DOHH2 (cell line): ENCODE data around the gene ADCY5.

ENCODE experiments used
- H3F3A ChIP-seq: fragments of 200-600 bp; sonication (generic), shearing (Covaris generic); 2 replicates; pipeline ENCODE4 v1.6.0; 2016; ENCODE audit warnings: antibody characterized with exemption, mild to moderate bottlenecking; ENCODE audit not compliant: control insufficient read depth, insufficient read depth
- H3K27ac ChIP-seq: fragments of 200-600 bp; sonication (generic); 2 replicates; pipeline ENCODE4 v1.5.1; 2014; ENCODE audit warnings: low read depth, mild to moderate bottlenecking, low read length, moderate library complexity
- H3K27me3 ChIP-seq: fragments of 200-600 bp; sonication (generic); 2 replicates; pipeline ENCODE4 v1.6.1; 2014; ENCODE audit warnings: mild to moderate bottlenecking, low read length, mixed read lengths; ENCODE audit not compliant: control insufficient read depth
- H3K36me3 ChIP-seq: fragments of 200-600 bp; sonication (generic); 2 replicates; pipeline ENCODE4 v1.6.1; 2014; ENCODE audit warnings: mild to moderate bottlenecking, low read length, moderate library complexity, mixed read lengths; ENCODE audit not compliant: control insufficient read depth
- H3K4me1 ChIP-seq: fragments of 200-600 bp; sonication (generic); 2 replicates; pipeline ENCODE4 v1.6.1; 2014; ENCODE audit warnings: mild to moderate bottlenecking, low read length, mixed read lengths; ENCODE audit not compliant: control insufficient read depth
- H3K4me2 ChIP-seq: fragments of 200-600 bp; sonication (generic); 2 replicates; pipeline ENCODE4 v1.6.0; 2014; ENCODE audit warnings: mild to moderate bottlenecking, low read length, moderate library complexity
- H3K4me3 ChIP-seq: fragments of 200-600 bp; sonication (generic); 2 replicates; pipeline ENCODE4 v1.5.1; 2014; ENCODE audit warnings: mild to moderate bottlenecking, low read length, mixed read lengths
- H3K79me2 ChIP-seq: fragments of 200-600 bp; sonication (generic); 2 replicates; pipeline ENCODE4 v1.6.1; 2014; ENCODE audit warnings: mild to moderate bottlenecking, low read length, mixed read lengths; ENCODE audit not compliant: control insufficient read depth
- H3K9me2 ChIP-seq: fragments of 200-600 bp; sonication (generic); replicated peaks from 2 replicates; pipeline ENCODE4 v1.6.1; 2014; ENCODE audit warnings: mild to moderate bottlenecking, low read length, mixed read lengths; ENCODE audit not compliant: control insufficient read depth
- H3K9me3 ChIP-seq: fragments of 200-600 bp; sonication (generic); 2 replicates; pipeline ENCODE4 v1.6.1; 2014; ENCODE audit warnings: antibody characterized with exemption, low read length, mixed read lengths; ENCODE audit not compliant: control insufficient read depth, insufficient read depth
- H4K20me1 ChIP-seq: fragments of 200-600 bp; sonication (generic); 2 replicates; pipeline ENCODE4 v1.6.0; 2014; ENCODE audit warnings: low read depth, mild to moderate bottlenecking, antibody characterized with exemption, low read length, moderate library complexity; ENCODE audit not compliant: control insufficient read depth, insufficient read depth
- EZH2phosphoT487 ChIP-seq: fragments of 200-600 bp; sonication (generic); IDR thresholded peaks from 2 replicates; pipeline ENCODE4 v1.6.1; 2017; ENCODE audit warnings: borderline replicate concordance, mild to moderate bottlenecking, antibody characterized with exemption, low read length, moderate library complexity, mixed read lengths
- TF ChIP-seq, protein P1 (sequence below): fragments of 200-600 bp; sonication (generic); IDR thresholded peaks from one replicate; pipeline ENCODE4 v1.5.1; 2014; ENCODE audit warnings: antibody characterized with exemption, mild to moderate bottlenecking, low read depth, low read length; ENCODE audit not compliant: poor library complexity, severe bottlenecking

The ADCY5 gene

DNA sequence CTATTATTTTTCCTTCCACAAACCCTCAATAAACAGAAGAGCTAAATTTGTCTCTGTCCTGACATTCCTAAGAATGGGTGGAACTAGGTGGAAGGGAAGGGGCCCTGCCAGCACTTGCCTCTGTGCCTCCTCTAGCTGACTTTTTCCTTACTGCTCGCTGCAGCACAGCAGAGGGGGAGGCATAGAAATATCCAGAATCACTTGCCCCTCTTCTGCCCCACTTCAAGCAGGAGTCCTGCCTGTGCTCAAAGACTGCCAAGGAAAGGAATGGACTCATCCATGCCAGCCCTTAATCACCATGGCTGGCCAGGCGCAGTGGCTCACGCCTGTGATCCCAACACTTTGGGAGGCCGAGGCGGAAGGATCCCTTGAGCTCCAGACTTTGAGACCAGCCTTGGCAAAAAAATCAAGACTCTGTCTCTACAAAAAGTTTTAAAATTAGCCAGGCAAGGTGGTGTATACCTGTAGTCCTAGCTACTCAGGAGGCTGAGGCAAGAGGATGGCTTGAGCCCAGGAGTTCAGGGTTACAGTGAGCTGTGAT is 51.8 kb downstream of the ADCY5 start:
- Histone ChIP-seq H3K9me2 (no peaks in the 10 kb centered on the region), H3K9me3 (no peaks in the 10 kb centered on the region), H3F3A (no peaks in the 10 kb centered on the region), H3K27me3 (peaks cover 21% of the 10 kb centered on the region; the same call in 1 of the 2 replicates), H3K27ac (no peak overlapping the region), H3K4me1 (no peaks in the 10 kb centered on the region), H3K4me2 (no peak overlapping the region), H3K4me3 (no peak overlapping the region), H4K20me1 (no peaks in the 10 kb centered on the region), H3K36me3 (no peaks in the 10 kb centered on the region), H3K79me2 (no peaks in the 10 kb centered on the region)
- TF ChIP-seq EZH2phosphoT487, result no peak
- TF ChIP-seq, protein P1, sequence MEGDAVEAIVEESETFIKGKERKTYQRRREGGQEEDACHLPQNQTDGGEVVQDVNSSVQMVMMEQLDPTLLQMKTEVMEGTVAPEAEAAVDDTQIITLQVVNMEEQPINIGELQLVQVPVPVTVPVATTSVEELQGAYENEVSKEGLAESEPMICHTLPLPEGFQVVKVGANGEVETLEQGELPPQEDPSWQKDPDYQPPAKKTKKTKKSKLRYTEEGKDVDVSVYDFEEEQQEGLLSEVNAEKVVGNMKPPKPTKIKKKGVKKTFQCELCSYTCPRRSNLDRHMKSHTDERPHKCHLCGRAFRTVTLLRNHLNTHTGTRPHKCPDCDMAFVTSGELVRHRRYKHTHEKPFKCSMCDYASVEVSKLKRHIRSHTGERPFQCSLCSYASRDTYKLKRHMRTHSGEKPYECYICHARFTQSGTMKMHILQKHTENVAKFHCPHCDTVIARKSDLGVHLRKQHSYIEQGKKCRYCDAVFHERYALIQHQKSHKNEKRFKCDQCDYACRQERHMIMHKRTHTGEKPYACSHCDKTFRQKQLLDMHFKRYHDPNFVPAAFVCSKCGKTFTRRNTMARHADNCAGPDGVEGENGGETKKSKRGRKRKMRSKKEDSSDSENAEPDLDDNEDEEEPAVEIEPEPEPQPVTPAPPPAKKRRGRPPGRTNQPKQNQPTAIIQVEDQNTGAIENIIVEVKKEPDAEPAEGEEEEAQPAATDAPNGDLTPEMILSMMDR, result no peak

GRCh38 chr3:123396171-123397049 is 52.5 kb downstream of the ADCY5 start:
- no peak overlapping the region for H3K4me2 ChIP-seq
- no peaks in the 10 kb centered on the region for H3K4me1 ChIP-seq
- H4K20me1 ChIP-seq, result no peaks in the 10 kb centered on the region
- H3K9me2 ChIP-seq, result no peaks in the 10 kb centered on the region
- H3K4me3 ChIP-seq, result no peak overlapping the region
- H3K9me3 ChIP-seq, result no peaks in the 10 kb centered on the region
- no peaks in the 10 kb centered on the region for H3K36me3 ChIP-seq
- H3K27ac ChIP-seq, result no peak overlapping the region
- H3F3A ChIP-seq, result no peaks in the 10 kb centered on the region
- TF ChIP-seq, protein P1, result no peak
- TF ChIP-seq EZH2phosphoT487, result no peak
- H3K27me3 ChIP-seq, result peaks cover 18% of the 10 kb centered on the region; the same call in 1 of the 2 replicates
- H3K79me2 ChIP-seq, result no peaks in the 10 kb centered on the region

GRCh38 chr3:123395235-123395634 is 53.7 kb downstream of the ADCY5 start:
- no peak overlapping the region for H3K27ac ChIP-seq
- H3K79me2 ChIP-seq, result no peaks in the 10 kb centered on the region
- no peaks in the 10 kb centered on the region for H3K4me1 ChIP-seq
- no peaks in the 10 kb centered on the region for H3K36me3 ChIP-seq
- no peak overlapping the region for H3K4me3 ChIP-seq
- H3K27me3 ChIP-seq, result peaks cover 18% of the 10 kb centered on the region; the same call in 1 of the 2 replicates
- H3K4me2 ChIP-seq, result no peak overlapping the region
- no peaks in the 10 kb centered on the region for H3F3A ChIP-seq
- no peaks in the 10 kb centered on the region for H3K9me2 ChIP-seq
- H4K20me1 ChIP-seq, result no peaks in the 10 kb centered on the region
- H3K9me3 ChIP-seq, result no peaks in the 10 kb centered on the region
- TF ChIP-seq, protein P1, result no peak
- no peak for TF ChIP-seq EZH2phosphoT487
